WTC11 (cell line): ENCODE data around the gene RESP18. TPM values are rescaled to one million over a fixed set of nuclear protein-coding genes. Genes with fewer than 3 reads are reported as not detected.
A peak's percentile ranks its signal among the peaks of the same experiment; 100 is the strongest.
"Not testable (repeated sequence)": the region's sequence is repeated elsewhere in the genome, so short reads cannot be mapped to it uniquely, and the experiment has no call there.

ENCODE experiments used
- ATAC-seq: fragments of 200-7000 bp; cut with Tn5 transposase; 2 replicates; pipeline ENCODE4 v1.10.0; 2021; ENCODE audit warnings: mild to moderate bottlenecking, moderate library complexity
- CTCF ChIA-PET: fragments of 300-600 bp; sonication (Branson Sonifier 250); formaldehyde crosslinking; loops from one replicate; lab custom pipeline; 2021; ENCODE audit warnings: antibody characterized with exemption; lab: Charles Lee
- POLR2A ChIA-PET: fragments of 350-600 bp; sonication (Branson Sonifier 250); formaldehyde crosslinking; loops from one replicate; lab custom pipeline; 2021; ENCODE audit warnings: antibody characterized with exemption; lab: Charles Lee
- DNase-seq: peaks from one replicate; pipeline ENCODE4 v3.0.0; 2021; ENCODE audit warnings: low spot score
- H3K27ac Mint-ChIP-seq: 2 replicates; pipeline ENCODE4 v1.8.0; 2021; ENCODE audit warnings: mixed read lengths
- H3K27me3 Mint-ChIP-seq: 2 replicates; pipeline ENCODE4 v1.8.0; 2021; ENCODE audit warnings: low read depth, mild to moderate bottlenecking, moderate library complexity, mixed read lengths
- H3K36me3 Mint-ChIP-seq: 2 replicates; pipeline ENCODE4 v1.8.0; 2021; ENCODE audit warnings: mixed read lengths
- H3K4me1 Mint-ChIP-seq: 2 replicates; pipeline ENCODE4 v1.8.0; 2022; ENCODE audit warnings: mixed read lengths
- H3K4me3 Mint-ChIP-seq: 2 replicates; pipeline ENCODE4 v1.8.0; 2021; ENCODE audit warnings: mild to moderate bottlenecking, moderate library complexity, mixed read lengths
- H3K9me3 Mint-ChIP-seq: 2 replicates; pipeline ENCODE4 v1.8.0; 2021; ENCODE audit warnings: mixed read lengths
- CDX4 ChIP-seq: fragments of 250-450 bp; sonication (Bioruptor Pico); IDR thresholded peaks from 2 replicates; pipeline ENCODE4 v1.9.0; 2021; ENCODE audit warnings: moderate library complexity, mild to moderate bottlenecking, inconsistent platforms, borderline replicate concordance
- CREM ChIP-seq: sonication (generic); formaldehyde crosslinking; IDR thresholded peaks from 2 replicates; pipeline ENCODE4 v1.8.1; 2022; ENCODE audit warnings: mild to moderate bottlenecking, missing genetic modification reagents, moderate library complexity
- E2F4 ChIP-seq: sonication (generic); formaldehyde crosslinking; IDR thresholded peaks from 2 replicates; pipeline ENCODE4 v1.8.1; 2022; ENCODE audit warnings: low read depth, mild to moderate bottlenecking, moderate library complexity, missing genetic modification reagents, borderline replicate concordance
- ELF4 ChIP-seq: sonication (generic); formaldehyde crosslinking; IDR thresholded peaks from 2 replicates; pipeline ENCODE4 v1.8.1; 2022; ENCODE audit warnings: low read depth, mild to moderate bottlenecking, moderate library complexity, missing genetic modification reagents
- FOXP1 ChIP-seq: sonication (generic); formaldehyde crosslinking; IDR thresholded peaks from 2 replicates; pipeline ENCODE4 v1.8.0; 2022; ENCODE audit warnings: missing genetic modification reagents, mild to moderate bottlenecking, moderate library complexity, borderline replicate concordance
- HMGA2 ChIP-seq: fragments of 250-450 bp; sonication (Bioruptor Pico); IDR thresholded peaks from 2 replicates; pipeline ENCODE4 v1.4.0; 2021; ENCODE audit warnings: mild to moderate bottlenecking, moderate library complexity
- JAZF1 ChIP-seq: fragments of 250-450 bp; sonication (Bioruptor Pico); IDR thresholded peaks from 2 replicates; pipeline ENCODE4 v1.9.0; 2021; ENCODE audit warnings: moderate library complexity, mild to moderate bottlenecking, inconsistent platforms
- MXD4 ChIP-seq: fragments of 250-450 bp; sonication (Bioruptor Pico); IDR thresholded peaks from 2 replicates; pipeline ENCODE4 v1.8.0; 2021; ENCODE audit warnings: mild to moderate bottlenecking, moderate library complexity, borderline replicate concordance
- MYBL2 ChIP-seq: sonication (generic); formaldehyde crosslinking; IDR thresholded peaks from 2 replicates; pipeline ENCODE4 v1.8.1; 2023; ENCODE audit warnings: mild to moderate bottlenecking, moderate library complexity, missing genetic modification reagents
- NFATC4 ChIP-seq: fragments of 250-450 bp; sonication (Bioruptor Pico); IDR thresholded peaks from 2 replicates; pipeline ENCODE4 v1.9.0; 2021; ENCODE audit warnings: mild to moderate bottlenecking
- NFYB ChIP-seq: sonication (generic); formaldehyde crosslinking; conservative IDR thresholded peaks from 2 replicates; pipeline ENCODE4 v1.8.0; 2022; ENCODE audit warnings: low read depth, missing genetic modification reagents
- NR3C1 ChIP-seq: sonication (generic); formaldehyde crosslinking; conservative IDR thresholded peaks from 2 replicates; pipeline ENCODE4 v1.8.1; 2023; ENCODE audit warnings: low read depth, mild to moderate bottlenecking, missing genetic modification reagents
- SOX15 ChIP-seq: fragments of 250-450 bp; sonication (Bioruptor Pico); IDR thresholded peaks from 2 replicates; pipeline ENCODE4 v1.9.0; 2021; ENCODE audit warnings: mild to moderate bottlenecking
- TEAD4 ChIP-seq: sonication (generic); formaldehyde crosslinking; IDR thresholded peaks from 2 replicates; pipeline ENCODE4 v1.8.0; 2022; ENCODE audit warnings: mild to moderate bottlenecking, missing genetic modification reagents
- ZBTB21 ChIP-seq: sonication (generic); formaldehyde crosslinking; IDR thresholded peaks from 2 replicates; pipeline ENCODE4 v1.8.1; 2023; ENCODE audit warnings: mild to moderate bottlenecking, missing genetic modification reagents, borderline replicate concordance
- total RNA-seq: library from RNA; stranded (reverse); gene quantifications from 3 replicates; pipeline ENCODE4 v1.2.3, GENCODE V29; 2021

RESP18 gene
- total RNA-seq, 1 experiment from 2014 or later: not detected

DNA sequence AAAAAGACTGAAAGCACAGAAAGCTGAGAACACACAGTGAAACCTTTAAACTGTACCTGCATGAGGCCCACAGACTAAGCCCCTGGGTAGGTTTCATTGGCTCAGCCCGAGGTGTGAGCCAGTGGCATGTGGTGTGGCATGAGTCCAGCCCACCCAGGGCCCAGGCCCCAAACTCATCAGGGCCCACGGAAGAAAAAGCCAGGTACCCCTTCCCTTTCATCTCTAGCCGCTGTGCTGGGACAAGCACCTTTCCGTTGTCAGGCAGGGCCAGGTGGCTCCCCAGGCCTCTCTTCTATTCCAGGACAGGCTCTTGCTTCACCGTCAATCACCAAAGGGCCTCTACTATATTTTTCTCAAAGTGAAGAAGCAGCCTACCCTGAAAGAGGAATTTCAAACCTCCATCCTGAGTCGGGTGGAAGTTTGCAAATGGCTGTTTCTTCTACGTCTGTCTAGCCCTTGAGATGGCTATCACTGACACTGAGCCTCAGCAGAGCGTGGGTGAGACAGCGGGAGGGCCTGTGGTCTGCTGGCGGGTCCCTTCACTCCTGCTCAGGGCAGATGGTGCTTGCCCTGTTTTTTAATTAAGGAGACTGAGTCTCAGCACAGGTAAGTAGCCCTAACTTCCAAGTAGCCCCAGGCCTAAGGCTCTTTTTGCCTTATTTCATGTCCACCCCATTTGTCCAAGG lies 44.8 kb downstream of the RESP18 start (continued):
- TF ChIP-seq ELF4 (CRISPR knock-in tag): no peak

GRCh38 chr2:219287116-219287440 lies 45.5 kb downstream of the RESP18 start:
- not testable (repeated sequence) for H3K36me3 Mint-ChIP-seq, DNase-seq, H3K4me3 Mint-ChIP-seq, H3K27ac Mint-ChIP-seq, H3K27me3 Mint-ChIP-seq, H3K9me3 Mint-ChIP-seq, ATAC-seq
- peaks cover 11% of the 10 kb centered on the region for H3K4me1 Mint-ChIP-seq
- ChIA-PET CTCF (interaction anchor here (0.9 to 3.4 kb wide), 7 partner anchors 7 to 101 kb away, joined by 3 to 62 read pairs (median 5); no protein-coding TSS in a partner anchor), POLR2A (interaction anchor here (0.9 to 2.1 kb wide), 2 partner anchors 8 to 40 kb away, joined by 3 to 5 read pairs; no protein-coding TSS in a partner anchor)

- H3K4me3 Mint-ChIP-seq: peak overlapping the region; percentile 32
- H3K27ac Mint-ChIP-seq: peak overlapping the region; percentile 26; the same call in 1 of the 2 replicates
- ATAC-seq: peak; percentile 4
- TF ChIP-seq CREM (no peak), MXD4 (CRISPR knock-in tag) (no peak), SOX15 (CRISPR knock-in tag) (no peak), ELF4 (CRISPR knock-in tag) (no peak), JAZF1 (CRISPR knock-in tag) (no peak), NFATC4 (no peak), CDX4 (CRISPR knock-in tag) (no peak), FOXP1 (CRISPR knock-in tag) (0 out of 2 replicates have a peak, but pooled peaks have one; percentile 28), HMGA2 (CRISPR knock-in tag) (no peak), ZBTB21 (CRISPR knock-in tag) (0 out of 2 replicates have a peak, but pooled peaks have one; percentile 17), MYBL2 (CRISPR knock-in tag) (no peak), NR3C1 (CRISPR knock-in tag) (0 out of 2 replicates have a peak, but pooled peaks have one; percentile 43)
- no peaks in the 10 kb centered on the region for H3K9me3 Mint-ChIP-seq
- no peaks in the 10 kb centered on the region; the same call in 1 of the 2 replicates for H3K27me3 Mint-ChIP-seq
- ChIA-PET CTCF (interaction anchor here (0.6 to 3.4 kb wide), 14 partner anchors 8 to 290 kb away, joined by 3 to 62 read pairs (median 4); partner anchors contain the start of genes SPEG and TUBA4B), POLR2A (interaction anchor here (0.9 to 2.1 kb wide), 3 partner anchors 8 to 42 kb away, joined by 3 to 5 read pairs (median 3); partner anchors contain the start of genes GLB1L and STK16)
- peaks cover 8% of the 10 kb centered on the region; the same call in 1 of the 2 replicates for H3K36me3 Mint-ChIP-seq
- DNase-seq: no peak
- H3K4me1 Mint-ChIP-seq: peaks cover 11% of the 10 kb centered on the region
Measured at GRCh38 chr2:219286436-219287115, 46.0 kb downstream of the RESP18 start.

GRCh38 chr2:219285894-219286425 lies 46.6 kb downstream of the RESP18 start:
- Mint-ChIP-seq H3K4me1 (peaks cover 11% of the 10 kb centered on the region), H3K4me3 (peak overlapping the region; percentile 32), H3K9me3 (no peaks in the 10 kb centered on the region), H3K36me3 (peaks cover 8% of the 10 kb centered on the region; the same call in 1 of the 2 replicates), H3K27ac (peak overlapping the region; percentile 26; the same call in 1 of the 2 replicates), H3K27me3 (no peaks in the 10 kb centered on the region; the same call in 1 of the 2 replicates)
- ChIA-PET POLR2A (interaction anchor here (1.2 to 2.1 kb wide), 2 partner anchors 9 to 41 kb away, joined by 3 to 5 read pairs; partner anchors contain the start of genes GLB1L and STK16), CTCF (interaction anchor here (0.6 to 3.4 kb wide), 13 partner anchors 8 to 290 kb away, joined by 3 to 62 read pairs (median 5); partner anchors contain the start of genes SPEG and TUBA4B)
- peak; percentile 78 for DNase-seq
- no peak for TF ChIP-seq TEAD4 (CRISPR knock-in tag)
- TF ChIP-seq E2F4 (CRISPR knock-in tag): no peak
- TF ChIP-seq NFYB: no peak
- ATAC-seq: peak; percentile 97
